GM12878 (cell line): Measurements from ENCODE around the gene MMP15. TPM values are rescaled to one million over a fixed set of nuclear protein-coding genes. Genes with fewer than 3 reads are reported as not detected.

Experiments used
- ATAC-seq: fragments of 200-7000 bp; cut with Tn5 transposase; 3 replicates; pipeline ENCODE4 v1.9.1; 2020; ENCODE audit warnings: mild to moderate bottlenecking, moderate library complexity
- BruUV-seq: library from RNA; stranded (reverse); fragments of 400-500 nt; replicated peaks from 2 replicates; lab custom pipeline; 2021; lab: Mats Ljungman, UMichigan
- CTCF ChIA-PET: fragments of 300-600 bp; sonication (Branson Sonifier 250); formaldehyde crosslinking; extraction: SDS; loops from one replicate; lab custom pipeline; 2021; ENCODE audit warnings: inconsistent platforms; lab: Yijun Ruan, JAX
- POLR2A ChIA-PET: fragments of 350-600 bp; formaldehyde crosslinking; extraction: SDS; loops from one replicate; lab custom pipeline; 2021; ENCODE audit warnings: inconsistent platforms; lab: Charles Lee
- RAD21 ChIA-PET: fragments of 300-600 bp; sonication (Branson Sonifier 250); formaldehyde crosslinking; loops from one replicate; lab custom pipeline; 2023; ENCODE audit warnings: antibody characterized with exemption; ENCODE audit not compliant: unreplicated experiment; lab: Charles Lee
- SMC1A ChIA-PET: fragments of 300-600 bp; sonication (Branson Sonifier 250); formaldehyde crosslinking; loops from one replicate; lab custom pipeline; 2023; ENCODE audit not compliant: unreplicated experiment, uncharacterized antibody; lab: Charles Lee
- DNase-seq: peaks from one replicate; pipeline ENCODE4 v3.0.0-alpha.2; 2011; ENCODE audit warnings: low read depth, low spot score
- FAIRE-seq: peaks from 3 replicates; lab custom pipeline; 2011; peaks lifted over from hg19 to GRCh38; lab: Jason Lieb, UNC
- H2AFZ ChIP-seq: 2 replicates; pipeline ENCODE4 v1.6.0; 2011; ENCODE audit warnings: low read depth, low read length, control low read depth; ENCODE audit not compliant: control insufficient read depth
- H3K27ac ChIP-seq: 2 replicates; pipeline ENCODE4 v1.5.1; 2011; ENCODE audit warnings: control low read depth; ENCODE audit not compliant: control insufficient read depth, insufficient read depth
- H3K27me3 ChIP-seq, 2 experiments: replicated peaks in 1 of 2; 2 replicates each; pipeline versions ENCODE4 v1.6.0 to v1.6.1; 2011; ENCODE audit warnings: low read length in 1 of 2; ENCODE audit not compliant: control insufficient read depth in 2 of 2, insufficient read depth in 2 of 2
- H3K36me3 ChIP-seq, 2 experiments: 2 replicates each; pipeline ENCODE4 v1.5.1; 2011; ENCODE audit warnings: low read length in 1 of 2; ENCODE audit not compliant: control insufficient read depth in 2 of 2, insufficient read depth in 2 of 2
- H3K4me1 ChIP-seq: 2 replicates; pipeline ENCODE4 v1.6.1; 2011; ENCODE audit warnings: mild to moderate bottlenecking, low read length, moderate library complexity, mixed read lengths; ENCODE audit not compliant: control insufficient read depth, insufficient read depth
- H3K4me2 ChIP-seq: 2 replicates; pipeline ENCODE4 v1.6.0; 2011; ENCODE audit warnings: control low read depth; ENCODE audit not compliant: control insufficient read depth, insufficient read depth
- H3K4me3 ChIP-seq: fragments of 200-600 bp; sonication (generic); 2 replicates; pipeline ENCODE4 v1.5.1; 2016
- H3K79me2 ChIP-seq: 2 replicates; pipeline ENCODE4 v1.6.0; 2011; ENCODE audit warnings: low read length; ENCODE audit not compliant: control insufficient read depth, insufficient read depth
- H3K9ac ChIP-seq: 2 replicates; pipeline ENCODE4 v1.8.0; 2011; ENCODE audit warnings: low read length, control low read depth, mixed read lengths; ENCODE audit not compliant: control insufficient read depth, insufficient read depth
- H3K9me3 ChIP-seq: replicated peaks from 3 replicates; pipeline ENCODE4 v1.5.1; 2011; ENCODE audit warnings: mild to moderate bottlenecking, low read length; ENCODE audit not compliant: control insufficient read depth, insufficient read depth
- H4K20me1 ChIP-seq: 2 replicates; pipeline ENCODE4 v1.6.0; 2011; ENCODE audit not compliant: control insufficient read depth, insufficient read depth
- ATF7 ChIP-seq: fragments of 450-650 bp; IDR thresholded peaks from 2 replicates; pipeline ENCODE4 v1.6.1; 2016; ENCODE audit warnings: low read depth, mild to moderate bottlenecking
- EP300 ChIP-seq, 2 experiments: fragments of 150-350 bp in 1 of 2; IDR thresholded peaks; 2 replicates each; pipeline ENCODE4 v1.6.1; 2011 to 2012; ENCODE audit warnings: low read depth in 2 of 2, low read length in 2 of 2, borderline replicate concordance in 1 of 2, improper control_type of control experiment in 1 of 2, inconsistent platforms in 1 of 2; ENCODE audit not compliant: control insufficient read depth in 1 of 2
- HCFC1 ChIP-seq: fragments of 150-350 bp; IDR thresholded peaks from 2 replicates; pipeline ENCODE4 v1.6.1; 2014; ENCODE audit warnings: low read length
- NR2F1 ChIP-seq: fragments of 450-650 bp; conservative IDR thresholded peaks from 2 replicates; pipeline ENCODE4 v1.6.1; 2017; ENCODE audit warnings: mild to moderate bottlenecking
- REST ChIP-seq: IDR thresholded peaks from 2 replicates; pipeline ENCODE4 v1.6.1; 2012; ENCODE audit warnings: mild to moderate bottlenecking, low read depth, low read length
- TARDBP ChIP-seq: IDR thresholded peaks from 2 replicates; pipeline ENCODE4 v1.6.1; 2016; ENCODE audit warnings: borderline replicate concordance
- TBL1XR1 ChIP-seq: IDR thresholded peaks from 2 replicates; pipeline ENCODE4 v1.6.1; 2012; ENCODE audit warnings: low read depth, low read length, improper control_type of control experiment
- USF1 ChIP-seq: IDR thresholded peaks from 2 replicates; pipeline ENCODE4 v1.6.1; 2011; ENCODE audit warnings: borderline replicate concordance, low read depth, mild to moderate bottlenecking, moderate library complexity, mixed read lengths, low read length; ENCODE audit not compliant: insufficient read depth; ENCODE audit errors: extremely low read length
- WGBS: methylation state at CpG from one replicate; pipeline ENCODE4 v1.1.6; 2016; ENCODE audit warnings: low lambda C conversion rate; ENCODE audit not compliant: insufficient replicate concordance, insufficient coverage; ENCODE audit errors: missing lambda C conversion rate; 5-methylcytosine and 5-hydroxymethylcytosine counted together
- in situ Hi-C: fragments of 300-500 bp; cut with MboI; formaldehyde crosslinking; loops from 9 replicates; pipeline ENCODE4 v1.14.3; 2018; ENCODE audit warnings: mixed read lengths
- intact Hi-C: fragments of 100-400 bp; cut with micrococcal nuclease; formaldehyde crosslinking; loops from one replicate; pipeline ENCODE4 v1.14.2; 2022; ENCODE audit not compliant: unreplicated experiment
- polyA plus RNA-seq, 11 experiments: library from polyadenylated mRNA; depleted of rRNA in 4 of 11; unstranded in 6 of 11; stranded (reverse) in 5 of 11; fragments of >200 nt; fragmentation: Nextera tagmentation in 4 of 11; fragmentation: Illumina TruSeq in 1 of 11; extraction: Ambion mirVana in 4 of 11; extraction: Trizol in 1 of 11; gene quantifications; 1 replicate in 1 of 11; 2 replicates in 10 of 11; pipeline versions ENCODE4 v1.2.1 to v1.2.3, GENCODE V29; 2011 to 2016; ENCODE audit warnings: inconsistent platforms in 2 of 11, missing spikeins in 2 of 11, low read depth in 1 of 11
- total RNA-seq, 4 experiments: library from RNA; depleted of rRNA in 3 of 4; stranded (reverse); fragments of >200 nt in 3 of 4; fragmentation: Illumina TruSeq in 1 of 4; extraction: Trizol in 1 of 4; gene quantifications; 2 replicates each; pipeline versions ENCODE4 v1.2.1 to v1.2.3, GENCODE V29; 2013 to 2021

Gene MMP15
- total and polyA plus RNA-seq, 10 of the 15 experiments (the other 5 are each of a cell fraction or from before 2014, with no cell fraction given): 0.08 to 0.56 (median 0.10) TPM; not detected in 7

- DNase-seq: no peak
- Histone ChIP-seq H3K4me3 (no peak overlapping the region), H3K27me3 (peaks cover 0 to 2% of the 10 kb centered on the region in 2 experiments; a peak in 1 of 4 replicates), H3K36me3 (no peaks in the 10 kb centered on the region), H3K9me3 (no peaks in the 10 kb centered on the region), H3K9ac (no peak overlapping the region), H4K20me1 (no peaks in the 10 kb centered on the region), H3K79me2 (no peaks in the 10 kb centered on the region), H3K27ac (no peak overlapping the region), H3K4me1 (no peaks in the 10 kb centered on the region), H2AFZ (no peak overlapping the region), H3K4me2 (no peak overlapping the region)
- ATAC-seq: no peak
- TF ChIP-seq ATF7 (no peak), HCFC1 (no peak), TARDBP (no peak), NR2F1 (no peak), REST (no peak), USF1 (no peak), EP300 (IDR thresholded peaks at IDR 0.05; ENCODE audit: borderline replicate concordance in 1 of 2, control insufficient read depth in 1 of 2, low read depth in 2 of 2, low read length in 2 of 2) (no peak), TBL1XR1 (no peak)
- ChIA-PET POLR2A (no interaction called here), CTCF (interaction anchor here (0.8 to 2.0 kb wide), 3 partner anchors 35 to 64 kb away, joined by 3 to 5 read pairs (median 3); no protein-coding TSS in a partner anchor), RAD21 (no interaction called here), SMC1A (interaction anchor here (0.6 to 1.7 kb wide), 2 partner anchors 52 to 55 kb away, joined by 3 to 4 read pairs; no protein-coding TSS in a partner anchor)
- no TSS peak for BruUV-seq
- in situ Hi-C loops (no loop called here), intact Hi-C loops (no loop called here)
- no peak for FAIRE-seq
- WGBS: 3% methylated on average over 3 of the region's 3 CpGs
Observed at GRCh38 chr16:58057784-58058183, 32.2 kb downstream of the MMP15 start.
